Measurements from ENCODE around the gene NCKAP1. TPM values are rescaled to one million over a fixed set of nuclear protein-coding genes. Genes with fewer than 3 reads are reported as not detected.
"Not testable (repeated sequence)": the region's sequence is repeated elsewhere in the genome, so short reads cannot be mapped to it uniquely, and the experiment has no call there.

Gene NCKAP1
- polyA plus RNA-seq, 1 experiment = 58.0 TPM

- H3K27me3 ChIP-seq (ENCODE audit: control insufficient read depth, insufficient read depth, low read length) = no peaks in the 10 kb centered on the region
- ChIA-PET POLR2A (no interaction called here), CTCF (no interaction called here)
- no peak for TF ChIP-seq CTCF (IDR thresholded peaks at IDR 0.05; ENCODE audit: insufficient read depth, low read depth, low read length)
- DNase-seq (ENCODE audit: low read depth) = no peak
- no peak overlapping the region for H3K4me3 ChIP-seq (ENCODE audit: low read depth, low read length)
- no peaks in the 10 kb centered on the region for H3K36me3 ChIP-seq (ENCODE audit: control insufficient read depth, insufficient read depth, low read length)
Observed at GRCh38 chr2:182893666-182894065, 144.6 kb downstream of the NCKAP1 start.

- H3K4me3 ChIP-seq (ENCODE audit: low read depth, low read length); CTCF ChIA-PET; POLR2A ChIA-PET; DNase-seq (ENCODE audit: low read depth); H3K36me3 ChIP-seq (ENCODE audit: control insufficient read depth, insufficient read depth, low read length); H3K27me3 ChIP-seq (ENCODE audit: control insufficient read depth, insufficient read depth, low read length): not testable (repeated sequence)
Observed at GRCh38 chr2:182893035-182893434, 145.2 kb downstream of the NCKAP1 start.

GRCh38 chr2:182891611-182892010, 146.6 kb downstream of the NCKAP1 start:
- H3K36me3 ChIP-seq (ENCODE audit: control insufficient read depth, insufficient read depth, low read length) = no peaks in the 10 kb centered on the region
- DNase-seq (ENCODE audit: low read depth) = no peak
- POLR2A ChIA-PET = no interaction called here
- H3K4me3 ChIP-seq (ENCODE audit: low read depth, low read length) = no peak overlapping the region
- H3K27me3 ChIP-seq (ENCODE audit: control insufficient read depth, insufficient read depth, low read length) = no peaks in the 10 kb centered on the region
- CTCF ChIA-PET = interaction anchor here (0.6 to 1.5 kb wide), 3 partner anchors 9 to 136 kb away, joined by 3 to 4 read pairs (median 3); no protein-coding TSS in a partner anchor
- TF ChIP-seq CTCF (IDR thresholded peaks at IDR 0.05; ENCODE audit: insufficient read depth, low read depth, low read length) = no peak

GRCh38 chr2:182890773-182891378, 147.4 kb downstream of the NCKAP1 start:
- no peak overlapping the region for H3K4me3 ChIP-seq (ENCODE audit: low read depth, low read length)
- no peaks in the 10 kb centered on the region for H3K27me3 ChIP-seq (ENCODE audit: control insufficient read depth, insufficient read depth, low read length)
- H3K36me3 ChIP-seq (ENCODE audit: control insufficient read depth, insufficient read depth, low read length) = no peaks in the 10 kb centered on the region
- ChIA-PET POLR2A (no interaction called here), CTCF (interaction anchor here (0.6 to 1.5 kb wide), 3 partner anchors 8 to 135 kb away, joined by 3 to 4 read pairs (median 3); no protein-coding TSS in a partner anchor)
- DNase-seq (ENCODE audit: low read depth) = no peak
- no peak for TF ChIP-seq CTCF (IDR thresholded peaks at IDR 0.05; ENCODE audit: insufficient read depth, low read depth, low read length)

GRCh38 chr2:182890305-182890704, 148.0 kb downstream of the NCKAP1 start:
- Histone ChIP-seq H3K27me3 (ENCODE audit: control insufficient read depth, insufficient read depth, low read length) (no peaks in the 10 kb centered on the region), H3K36me3 (ENCODE audit: control insufficient read depth, insufficient read depth, low read length) (no peaks in the 10 kb centered on the region), H3K4me3 (ENCODE audit: low read depth, low read length) (no peak overlapping the region)
- TF ChIP-seq CTCF (IDR thresholded peaks at IDR 0.05; ENCODE audit: insufficient read depth, low read depth, low read length) = no peak
- no peak for DNase-seq (ENCODE audit: low read depth)
- POLR2A ChIA-PET = no interaction called here
- CTCF ChIA-PET = no interaction called here

Measured in BJ (cell line).